Type B pancreatic cell (in vitro differentiated cells): ENCODE data around the gene CAMTA1. TPM values are rescaled to one million over a fixed set of nuclear protein-coding genes. Genes with fewer than 3 reads are reported as not detected.

Source experiments
- DNase-seq: peaks from one replicate; pipeline ENCODE4 v3.0.0; 2021; ENCODE audit warnings: mixed read lengths; ENCODE audit not compliant: unreplicated experiment; ENCODE audit errors: extremely low spot score
- H3K27ac Mint-ChIP-seq: 2 replicates; pipeline ENCODE4 v1.8.0; 2021; ENCODE audit warnings: mild to moderate bottlenecking, mixed read lengths
- H3K27me3 Mint-ChIP-seq: 2 replicates; pipeline ENCODE4 v1.8.0; 2021; ENCODE audit warnings: mixed read lengths
- H3K36me3 Mint-ChIP-seq: 2 replicates; pipeline ENCODE4 v1.8.0; 2021; ENCODE audit warnings: mixed read lengths
- H3K4me1 Mint-ChIP-seq: one replicate; pipeline ENCODE4 v1.8.0; 2021; ENCODE audit warnings: mixed read lengths; ENCODE audit not compliant: unreplicated experiment
- H3K4me3 Mint-ChIP-seq: 2 replicates; pipeline ENCODE4 v1.8.0; 2021; ENCODE audit warnings: mild to moderate bottlenecking, mixed read lengths
- H3K9me3 Mint-ChIP-seq: 2 replicates; pipeline ENCODE4 v1.8.0; 2021; ENCODE audit warnings: mixed read lengths
- CTCF ChIP-seq: fragments of 200-600 bp; sonication (generic); conservative IDR thresholded peaks from 2 replicates; pipeline ENCODE4 v1.5.0; 2021; ENCODE audit warnings: antibody characterized with exemption, mild to moderate bottlenecking
- total RNA-seq: library from RNA; stranded (reverse); gene quantifications from 2 replicates; pipeline ENCODE4 v1.2.1, GENCODE V29; 2021; ENCODE audit warnings: low replicate concordance

The CAMTA1 gene
- total RNA-seq, 1 donor from 2014 or later: 82.5 TPM

- no peak overlapping the region for H3K4me3 Mint-ChIP-seq
- H3K4me1 Mint-ChIP-seq: no peaks in the 10 kb centered on the region
- DNase-seq: no peak
- TF ChIP-seq CTCF: no peak
- H3K36me3 Mint-ChIP-seq: no peaks in the 10 kb centered on the region
- H3K27ac Mint-ChIP-seq: no peak overlapping the region
- H3K9me3 Mint-ChIP-seq: no peaks in the 10 kb centered on the region
- peaks cover 9% of the 10 kb centered on the region for H3K27me3 Mint-ChIP-seq
Observed at GRCh38 chr1:7258589-7259135, 473.4 kb downstream of the CAMTA1 start.

DNA sequence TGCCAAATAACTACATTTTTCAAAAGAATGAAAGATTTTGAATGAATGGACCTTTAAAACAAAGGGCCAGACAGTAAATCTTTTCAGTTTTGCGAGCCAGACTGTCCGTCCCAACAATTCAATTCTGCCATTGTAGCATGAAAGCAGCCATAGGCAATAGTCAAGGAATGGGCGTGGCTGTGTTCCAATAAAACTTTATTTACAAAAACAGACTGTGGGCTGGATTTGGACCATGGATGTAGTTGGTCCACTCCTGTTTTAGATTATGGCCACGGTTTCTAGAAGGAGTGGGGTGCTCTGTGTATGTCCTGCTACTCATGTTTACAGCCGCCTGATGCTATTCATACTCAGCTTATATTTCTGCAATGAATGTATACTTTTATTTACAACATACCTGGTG is 474.7 kb downstream of the CAMTA1 start:
- Mint-ChIP-seq H3K4me1 (no peaks in the 10 kb centered on the region), H3K27ac (no peak overlapping the region), H3K4me3 (no peak overlapping the region), H3K27me3 (peaks cover 9% of the 10 kb centered on the region), H3K9me3 (no peaks in the 10 kb centered on the region), H3K36me3 (no peaks in the 10 kb centered on the region)
- TF ChIP-seq CTCF: no peak
- no peak for DNase-seq

GRCh38 chr1:7261490-7261889 is 476.2 kb downstream of the CAMTA1 start:
- Mint-ChIP-seq H3K27ac (no peak overlapping the region), H3K9me3 (no peaks in the 10 kb centered on the region), H3K36me3 (peaks cover 1% of the 10 kb centered on the region), H3K27me3 (peaks cover 9% of the 10 kb centered on the region), H3K4me3 (no peak overlapping the region), H3K4me1 (peaks cover 8% of the 10 kb centered on the region)
- DNase-seq: no peak
- no peak for TF ChIP-seq CTCF

DNA sequence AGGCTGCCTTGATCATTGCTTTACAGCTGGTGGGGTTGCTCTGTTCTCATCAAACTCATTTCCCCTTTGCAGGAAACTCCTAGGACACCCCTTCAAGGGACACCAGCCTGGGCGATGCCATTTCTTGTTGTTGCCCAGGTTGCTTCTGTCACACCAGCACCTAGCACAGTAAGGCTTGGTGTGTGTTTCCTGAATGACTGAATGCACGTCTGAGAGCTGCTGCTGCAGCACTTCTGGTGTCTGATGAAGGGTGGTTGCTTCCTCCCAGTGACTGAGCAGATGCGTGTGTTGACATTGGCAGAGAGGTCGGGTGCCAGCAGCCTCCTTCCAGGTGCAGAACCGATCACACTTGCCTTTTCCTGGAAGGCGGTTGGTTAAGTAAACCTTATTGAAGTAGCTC is 477.4 kb downstream of the CAMTA1 start:
- TF ChIP-seq CTCF: no peak
- Mint-ChIP-seq H3K4me1 (peaks cover 13% of the 10 kb centered on the region), H3K27me3 (peaks cover 9% of the 10 kb centered on the region), H3K36me3 (peaks cover 3% of the 10 kb centered on the region), H3K4me3 (no peak overlapping the region), H3K9me3 (no peaks in the 10 kb centered on the region), H3K27ac (no peak overlapping the region)
- DNase-seq: no peak

GRCh38 chr1:7263021-7263960 is 478.0 kb downstream of the CAMTA1 start:
- H3K4me3 Mint-ChIP-seq: no peak overlapping the region
- DNase-seq: no peak
- H3K36me3 Mint-ChIP-seq: peaks cover 3% of the 10 kb centered on the region
- no peak overlapping the region for H3K27ac Mint-ChIP-seq
- TF ChIP-seq CTCF: no peak
- H3K9me3 Mint-ChIP-seq: peaks cover 4% of the 10 kb centered on the region
- peaks cover 6% of the 10 kb centered on the region for H3K27me3 Mint-ChIP-seq
- peaks cover 13% of the 10 kb centered on the region for H3K4me1 Mint-ChIP-seq
